ENCODE results near the gene OGDH. TPM values are rescaled to one million over a fixed set of nuclear protein-coding genes. Genes with fewer than 3 reads are reported as not detected.

The OGDH gene
- total and polyA plus RNA-seq, 3 donors from 2014 or later, result 82.4 to 95.1 (median 87.0) TPM

DNA sequence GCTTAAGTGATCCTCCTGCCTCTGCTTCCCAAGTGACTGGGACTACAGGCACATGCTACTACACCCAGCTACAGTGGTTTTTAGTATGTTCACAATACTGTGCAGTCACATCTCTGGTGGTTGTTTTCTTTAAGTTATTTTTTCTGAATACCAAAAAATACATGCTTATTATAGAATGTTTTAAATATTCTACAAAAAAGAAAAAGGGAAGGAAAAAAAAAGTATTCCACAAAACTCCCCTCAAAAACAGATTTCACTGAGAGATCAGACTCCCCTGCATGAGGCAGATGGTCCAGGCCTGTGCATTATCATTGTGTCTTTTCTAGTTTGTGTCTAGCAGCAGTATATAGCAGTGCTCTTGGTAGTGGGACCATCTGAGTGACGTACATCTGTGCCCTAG lies 36.8 kb downstream of the OGDH start:
- Histone ChIP-seq H3K4me3 (no peak overlapping the region), H3K36me3 (ENCODE audit: low read depth, missing control alignments) (no peaks in the 10 kb centered on the region), H3K9me3 (no peaks in the 10 kb centered on the region), H3K27me3 (no peaks in the 10 kb centered on the region), H3K4me1 (peaks cover 27% of the 10 kb centered on the region), H3K27ac (no peak overlapping the region)
- intact Hi-C loops (cut with DNase I; ENCODE audit: low total_unique reads), result no loop called here
- no peak for DNase-seq
- TF ChIP-seq, protein P1, sequence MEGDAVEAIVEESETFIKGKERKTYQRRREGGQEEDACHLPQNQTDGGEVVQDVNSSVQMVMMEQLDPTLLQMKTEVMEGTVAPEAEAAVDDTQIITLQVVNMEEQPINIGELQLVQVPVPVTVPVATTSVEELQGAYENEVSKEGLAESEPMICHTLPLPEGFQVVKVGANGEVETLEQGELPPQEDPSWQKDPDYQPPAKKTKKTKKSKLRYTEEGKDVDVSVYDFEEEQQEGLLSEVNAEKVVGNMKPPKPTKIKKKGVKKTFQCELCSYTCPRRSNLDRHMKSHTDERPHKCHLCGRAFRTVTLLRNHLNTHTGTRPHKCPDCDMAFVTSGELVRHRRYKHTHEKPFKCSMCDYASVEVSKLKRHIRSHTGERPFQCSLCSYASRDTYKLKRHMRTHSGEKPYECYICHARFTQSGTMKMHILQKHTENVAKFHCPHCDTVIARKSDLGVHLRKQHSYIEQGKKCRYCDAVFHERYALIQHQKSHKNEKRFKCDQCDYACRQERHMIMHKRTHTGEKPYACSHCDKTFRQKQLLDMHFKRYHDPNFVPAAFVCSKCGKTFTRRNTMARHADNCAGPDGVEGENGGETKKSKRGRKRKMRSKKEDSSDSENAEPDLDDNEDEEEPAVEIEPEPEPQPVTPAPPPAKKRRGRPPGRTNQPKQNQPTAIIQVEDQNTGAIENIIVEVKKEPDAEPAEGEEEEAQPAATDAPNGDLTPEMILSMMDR (IDR thresholded peaks at IDR 0.05), result no peak
- TF ChIP-seq POLR2A (IDR thresholded peaks at IDR 0.05), result no peak
- 65 to 95% methylated on average over 1 of the region's 1 CpG for WGBS, 2 donors

DNA sequence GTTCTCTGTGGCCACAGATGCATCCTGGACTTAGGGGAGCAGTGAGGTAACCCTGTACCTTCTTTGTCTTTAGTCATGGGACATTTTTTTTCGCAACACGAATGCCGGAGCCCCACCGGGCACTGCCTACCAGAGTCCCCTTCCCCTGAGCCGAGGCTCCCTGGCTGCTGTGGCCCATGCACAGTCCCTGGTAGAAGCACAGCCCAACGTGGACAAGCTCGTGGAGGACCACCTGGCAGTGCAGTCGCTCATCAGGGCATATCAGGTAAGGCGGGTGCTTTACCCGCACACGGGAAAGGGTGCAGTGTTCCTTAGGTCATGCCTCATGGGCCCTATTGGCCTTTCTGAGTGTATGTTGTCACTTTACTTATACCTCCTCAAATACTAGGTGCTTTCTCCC lies 38.8 kb downstream of the OGDH start:
- H3K4me1 ChIP-seq, result peaks cover 8% of the 10 kb centered on the region
- no peak for TF ChIP-seq POLR2A (IDR thresholded peaks at IDR 0.05)
- TF ChIP-seq, protein P1 (IDR thresholded peaks at IDR 0.05), result no peak
- no peaks in the 10 kb centered on the region for H3K9me3 ChIP-seq
- DNase-seq, result no peak
- no peak overlapping the region for H3K27ac ChIP-seq
- no peaks in the 10 kb centered on the region for H3K27me3 ChIP-seq
- intact Hi-C loops (cut with DNase I; ENCODE audit: low total_unique reads), result no loop called here
- H3K36me3 ChIP-seq (ENCODE audit: low read depth, missing control alignments), result no peaks in the 10 kb centered on the region
- H3K4me3 ChIP-seq, result no peak overlapping the region
- 90 to 95% methylated on average over 11 of the region's 11 CpGs for WGBS, 2 donors

DNA sequence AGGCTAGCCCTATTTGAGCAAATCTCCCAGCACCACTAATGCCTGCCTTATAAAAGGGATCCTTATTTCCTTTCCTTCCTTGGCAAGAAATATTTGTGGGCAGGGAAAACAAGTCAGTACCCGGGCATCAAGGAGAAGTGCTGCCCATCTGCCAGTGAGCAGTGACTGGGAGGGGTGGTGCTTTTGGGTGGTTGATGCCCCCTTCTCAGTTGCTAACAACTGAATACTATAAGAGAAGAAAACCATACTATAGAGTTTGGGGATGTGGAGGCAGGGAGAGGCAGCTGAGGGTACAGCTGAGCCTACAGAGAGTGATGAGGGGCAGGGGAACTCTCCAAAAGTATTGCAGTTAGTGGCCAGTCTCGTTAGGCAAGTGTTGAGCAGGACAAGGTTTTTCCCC lies 39.3 kb downstream of the OGDH start:
- Histone ChIP-seq H3K27ac (no peak overlapping the region), H3K36me3 (ENCODE audit: low read depth, missing control alignments) (no peaks in the 10 kb centered on the region), H3K4me1 (peaks cover 4% of the 10 kb centered on the region), H3K4me3 (no peak overlapping the region), H3K9me3 (no peaks in the 10 kb centered on the region), H3K27me3 (no peaks in the 10 kb centered on the region)
- TF ChIP-seq, protein P1 (IDR thresholded peaks at IDR 0.05), result no peak
- TF ChIP-seq POLR2A (IDR thresholded peaks at IDR 0.05), result no peak
- WGBS, 2 donors, result 92 to 95% methylated on average over 2 of the region's 2 CpGs
- intact Hi-C loops (cut with DNase I; ENCODE audit: low total_unique reads), result no loop called here
- no peak for DNase-seq

DNA sequence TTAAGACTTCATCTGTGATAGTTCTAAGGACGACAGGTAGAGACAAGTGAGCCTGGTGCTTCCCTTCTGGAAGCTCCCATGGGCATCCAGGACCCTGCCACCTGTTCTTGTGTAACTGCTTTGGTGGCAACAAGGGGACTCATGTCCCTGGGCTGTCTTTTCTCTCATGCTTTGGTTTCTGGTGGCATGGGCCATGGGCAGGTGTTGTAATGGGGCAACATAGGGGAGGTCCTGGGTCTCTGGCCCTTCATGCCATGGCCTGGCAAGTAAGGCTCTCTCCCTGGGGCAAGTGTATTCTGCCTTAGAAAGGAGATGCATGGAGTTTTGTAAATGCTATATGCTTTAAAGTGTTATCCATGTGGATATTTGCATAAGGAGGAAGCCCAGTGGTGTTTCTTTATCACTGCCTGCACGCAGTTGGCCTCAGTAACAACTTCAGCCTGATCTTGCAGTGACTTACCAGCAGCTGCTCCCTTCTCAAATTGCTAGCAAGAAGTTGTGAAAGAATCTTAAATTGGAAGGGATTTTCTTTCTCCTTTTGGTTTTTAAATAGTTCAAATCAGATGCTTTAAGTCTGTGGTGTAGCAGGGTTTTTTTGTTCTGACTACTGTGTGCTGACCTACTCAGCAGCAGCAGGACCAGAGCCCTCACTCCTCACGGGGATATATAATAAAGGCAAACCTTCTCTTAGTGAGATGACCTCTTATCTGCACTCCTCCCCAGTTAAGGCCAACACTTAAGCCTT lies 39.9 kb downstream of the OGDH start:
- Histone ChIP-seq H3K4me3 (no peak overlapping the region), H3K36me3 (ENCODE audit: low read depth, missing control alignments) (no peaks in the 10 kb centered on the region), H3K27ac (no peak overlapping the region), H3K9me3 (no peaks in the 10 kb centered on the region), H3K4me1 (peaks cover 4% of the 10 kb centered on the region), H3K27me3 (no peaks in the 10 kb centered on the region)
- 86 to 91% methylated on average over 3 of the region's 3 CpGs for WGBS, 2 donors
- DNase-seq, result no peak
- TF ChIP-seq, protein P1 (IDR thresholded peaks at IDR 0.05), result no peak
- TF ChIP-seq POLR2A (IDR thresholded peaks at IDR 0.05), result no peak
- intact Hi-C loops (cut with DNase I; ENCODE audit: low total_unique reads), result no loop called here

All from testis (tissue), 3 donors.